ENCODE measurements around the gene BCAN.

The BCAN gene

GRCh38 chr1:156704166-156704711 is 62.3 kb downstream of the BCAN start:
- DNase-seq = no peak

DNA sequence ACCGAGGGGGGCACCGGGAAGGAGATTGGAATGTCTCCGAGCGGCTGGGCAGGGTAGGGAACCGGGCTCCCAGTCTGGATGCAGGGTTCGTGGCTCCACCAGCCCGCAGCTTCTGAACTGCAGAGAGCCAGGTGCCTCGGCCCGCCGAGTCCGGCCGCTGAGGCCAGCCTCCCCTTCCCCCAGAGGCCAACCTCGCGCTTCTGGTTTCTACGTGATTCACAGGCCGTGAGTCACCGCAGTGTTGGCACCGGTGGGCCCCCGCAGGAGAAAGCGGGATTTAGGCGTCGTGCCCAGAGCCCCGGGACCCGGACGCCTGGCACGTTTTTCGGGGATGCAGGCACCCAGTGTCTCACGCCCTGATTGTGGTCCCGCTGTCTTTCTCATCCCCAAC is 63.0 kb downstream of the BCAN start:
- peak; percentile 45 for DNase-seq

GRCh38 chr1:156705321-156705917 is 63.5 kb downstream of the BCAN start, which contains the start of gene CRABP2:
Gene CRABP2 (minus strand): TSS chr1:156705583. CDS start chr1:156705446, 137 bp downstream.
- DNase-seq = no peak

- DNase-seq = no peak
Measured at GRCh38 chr1:156705918-156706656, 64.2 kb downstream of the BCAN start.

DNA sequence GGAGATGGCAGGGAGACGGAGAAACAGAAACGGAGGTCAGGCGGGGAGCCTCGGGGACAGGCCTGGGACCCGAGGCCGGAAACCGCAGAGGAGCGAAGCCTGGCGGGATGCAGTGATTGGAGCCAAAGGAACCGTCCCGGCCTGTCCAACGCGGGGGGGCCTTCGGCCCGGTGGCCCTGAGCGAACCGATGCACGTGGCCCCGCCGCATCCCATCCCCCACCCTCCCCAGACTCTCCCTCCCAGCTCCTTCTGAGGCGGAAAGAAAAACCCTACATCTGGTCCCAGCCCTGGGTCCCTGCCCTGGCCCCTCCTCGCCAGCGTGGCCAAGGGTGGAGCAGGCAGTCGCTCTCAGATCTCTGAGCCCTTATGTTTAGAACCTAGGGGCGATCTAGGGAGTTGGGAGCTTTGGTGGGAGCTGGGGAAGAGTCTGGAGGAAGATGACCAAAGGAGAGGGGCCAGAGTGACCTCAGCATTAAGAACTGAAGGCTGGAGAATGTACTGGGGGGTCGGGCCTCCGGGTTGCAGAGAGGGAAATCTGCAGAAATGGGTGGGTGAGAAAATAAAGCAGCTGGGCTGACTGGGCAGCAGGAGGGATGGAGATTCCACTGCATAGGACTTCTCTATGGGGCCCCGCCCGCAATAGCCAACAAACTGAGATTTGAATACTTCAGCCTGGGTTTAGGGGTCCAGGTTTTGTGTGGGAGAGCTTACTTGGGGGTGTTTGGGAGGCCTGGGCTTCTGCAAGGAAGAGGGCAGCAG is 64.9 kb downstream of the BCAN start:
- DNase-seq = no peak

GRCh38 chr1:156707417-156708217 is 65.7 kb downstream of the BCAN start:
- no peak for DNase-seq

DNA sequence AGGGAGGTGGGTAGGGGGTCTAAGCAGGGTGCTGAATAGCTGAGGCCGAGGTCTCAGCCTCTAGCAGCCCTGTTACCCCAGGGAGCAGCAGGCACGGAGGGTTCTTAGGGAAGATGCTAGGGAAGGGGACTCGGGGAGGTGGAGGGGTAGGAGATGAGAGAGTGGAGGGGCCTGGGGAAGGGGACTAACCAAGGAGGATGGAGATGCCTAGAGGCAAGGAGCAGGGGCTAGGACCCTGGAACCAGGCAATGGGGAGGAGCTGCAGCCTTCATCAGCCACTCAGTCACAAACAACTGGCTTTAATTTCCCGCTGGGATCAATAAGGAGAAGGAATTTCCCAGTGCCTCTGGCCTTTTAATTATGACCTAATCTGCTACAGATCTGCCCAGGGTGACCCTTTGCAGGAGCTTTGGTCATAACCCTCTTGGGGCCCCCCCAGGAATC is 66.3 kb downstream of the BCAN start:
- no peak for DNase-seq

DNA sequence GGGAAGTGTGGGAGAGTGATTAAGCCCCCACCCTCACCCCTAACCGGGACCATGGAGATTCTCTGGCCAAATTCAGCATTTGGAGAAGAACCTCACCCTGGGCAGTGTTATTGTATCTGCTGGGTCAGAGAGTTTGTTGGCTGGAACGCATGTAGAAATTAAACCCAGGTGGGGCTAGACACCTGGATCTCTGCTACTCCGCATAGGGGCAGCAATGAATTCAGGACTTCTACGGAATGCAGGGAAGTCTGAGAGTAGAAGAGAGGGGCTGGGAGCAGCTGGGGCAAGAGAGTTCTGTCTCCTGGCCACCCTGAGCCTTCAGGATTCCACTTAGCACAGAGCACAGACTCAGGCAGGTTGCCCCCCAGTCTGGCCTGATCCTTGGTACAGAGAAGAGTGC is 67.1 kb downstream of the BCAN start:
- DNase-seq = no peak
